HUES64 (cell line): ENCODE results near the gene CENPO.
A peak's percentile ranks its signal among the peaks of the same experiment; 100 is the strongest.

Source experiments
- H3K27ac ChIP-seq: 2 replicates; pipeline ENCODE4 v1.7.0; 2013; ENCODE audit warnings: low read depth, low read length, inconsistent platforms
- H3K27me3 ChIP-seq: 2 replicates; pipeline ENCODE4 v1.6.1; 2013; ENCODE audit warnings: mild to moderate bottlenecking, low read length; ENCODE audit not compliant: insufficient read depth
- H3K36me3 ChIP-seq: 2 replicates; pipeline ENCODE4 v1.6.1; 2013; ENCODE audit warnings: mild to moderate bottlenecking, low read length; ENCODE audit not compliant: insufficient read depth
- H3K4me1 ChIP-seq: 2 replicates; pipeline ENCODE4 v1.6.1; 2013; ENCODE audit warnings: mild to moderate bottlenecking, low read length, moderate library complexity; ENCODE audit not compliant: insufficient read depth
- H3K4me3 ChIP-seq: 2 replicates; pipeline ENCODE4 v1.5.1; 2013; ENCODE audit warnings: mild to moderate bottlenecking, low read length, moderate library complexity
- H3K9ac ChIP-seq: 2 replicates; pipeline ENCODE4 v1.6.1; 2013; ENCODE audit warnings: mild to moderate bottlenecking, low read depth, low read length
- H3K9me3 ChIP-seq: 2 replicates; pipeline ENCODE4 v1.6.1; 2013; ENCODE audit warnings: low read depth, low read length; ENCODE audit not compliant: insufficient read depth
- WGBS: fragments of 150-250, 120-280 bp; methylation state at CpG from one replicate; pipeline ENCODE4 v1.1.7; 2013; ENCODE audit warnings: missing lambda C conversion rate; 5-methylcytosine and 5-hydroxymethylcytosine counted together

Gene CENPO

GRCh38 chr2:24815171-24815570 lies 21.9 kb downstream of the CENPO start:
- H3K9me3 ChIP-seq, result no peaks in the 10 kb centered on the region
- H3K27ac ChIP-seq, result no peak overlapping the region
- no peaks in the 10 kb centered on the region for H3K4me1 ChIP-seq
- no peak overlapping the region for H3K9ac ChIP-seq
- H3K4me3 ChIP-seq, result no peak overlapping the region
- no peaks in the 10 kb centered on the region for H3K27me3 ChIP-seq
- peaks cover 76% of the 10 kb centered on the region for H3K36me3 ChIP-seq
- 99% methylated on average over 3 of the region's 4 CpGs for WGBS

DNA sequence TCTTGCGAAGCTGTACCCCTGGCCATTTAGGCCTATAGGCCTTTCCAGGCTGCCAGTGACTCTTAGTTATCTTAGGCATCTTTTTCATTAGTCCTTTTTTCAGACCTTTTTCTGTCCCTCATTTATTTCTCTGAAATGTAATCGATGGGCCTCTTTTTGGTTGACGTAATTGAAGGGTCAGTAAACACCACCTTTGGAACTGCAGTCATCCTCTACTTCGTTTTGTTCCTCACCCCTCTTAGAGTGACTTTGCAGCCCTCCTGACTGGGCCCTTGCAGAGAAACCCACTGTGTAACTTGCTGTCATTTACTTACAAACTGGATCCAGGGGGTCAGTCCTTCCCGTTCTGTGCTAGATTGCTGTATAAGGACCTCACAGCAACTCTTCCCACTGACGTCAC lies 23.2 kb downstream of the CENPO start:
- no peak overlapping the region for H3K4me3 ChIP-seq
- 98% methylated on average over 6 of the region's 6 CpGs for WGBS
- peaks cover 87% of the 10 kb centered on the region for H3K36me3 ChIP-seq
- H3K9me3 ChIP-seq, result no peaks in the 10 kb centered on the region
- peaks cover 8% of the 10 kb centered on the region for H3K4me1 ChIP-seq
- H3K27ac ChIP-seq, result no peak overlapping the region
- no peak overlapping the region for H3K9ac ChIP-seq
- H3K27me3 ChIP-seq, result no peaks in the 10 kb centered on the region

GRCh38 chr2:24816884-24817283 lies 23.7 kb downstream of the CENPO start:
- WGBS, result 95% methylated on average over 4 of the region's 4 CpGs
- H3K9me3 ChIP-seq, result no peaks in the 10 kb centered on the region
- H3K4me1 ChIP-seq, result peaks cover 12% of the 10 kb centered on the region
- no peak overlapping the region for H3K9ac ChIP-seq
- no peak overlapping the region for H3K27ac ChIP-seq
- H3K4me3 ChIP-seq, result no peak overlapping the region
- H3K27me3 ChIP-seq, result no peaks in the 10 kb centered on the region
- peaks cover 85% of the 10 kb centered on the region for H3K36me3 ChIP-seq

DNA sequence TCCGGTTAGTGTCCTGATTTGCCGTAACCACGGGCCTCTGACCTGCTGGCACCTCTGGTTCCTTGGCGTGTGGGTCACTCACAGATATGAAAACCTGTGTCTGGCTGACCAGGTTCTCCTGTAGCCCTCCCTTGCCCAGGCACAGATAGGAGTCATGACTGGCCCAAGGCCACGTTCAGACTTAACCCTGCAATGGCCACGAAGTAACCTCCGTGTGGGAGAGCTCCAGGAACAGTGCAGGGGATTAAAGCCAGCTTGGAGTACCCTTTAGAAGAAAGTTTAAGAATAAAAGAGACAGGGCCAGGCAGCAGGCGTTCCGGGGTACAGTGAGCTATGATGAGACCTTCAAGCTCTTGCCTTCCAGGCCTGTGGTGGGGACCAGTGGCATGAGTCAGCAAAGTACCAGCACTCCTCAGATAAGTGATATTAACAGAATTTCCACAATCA lies 25.5 kb downstream of the CENPO start:
- Histone ChIP-seq H3K4me3 (no peak overlapping the region), H3K9me3 (no peaks in the 10 kb centered on the region), H3K27me3 (no peaks in the 10 kb centered on the region), H3K27ac (no peak overlapping the region), H3K36me3 (peaks cover 90% of the 10 kb centered on the region), H3K4me1 (peaks cover 18% of the 10 kb centered on the region), H3K9ac (no peak overlapping the region)
- WGBS, result 82% methylated on average over 9 of the region's 9 CpGs

DNA sequence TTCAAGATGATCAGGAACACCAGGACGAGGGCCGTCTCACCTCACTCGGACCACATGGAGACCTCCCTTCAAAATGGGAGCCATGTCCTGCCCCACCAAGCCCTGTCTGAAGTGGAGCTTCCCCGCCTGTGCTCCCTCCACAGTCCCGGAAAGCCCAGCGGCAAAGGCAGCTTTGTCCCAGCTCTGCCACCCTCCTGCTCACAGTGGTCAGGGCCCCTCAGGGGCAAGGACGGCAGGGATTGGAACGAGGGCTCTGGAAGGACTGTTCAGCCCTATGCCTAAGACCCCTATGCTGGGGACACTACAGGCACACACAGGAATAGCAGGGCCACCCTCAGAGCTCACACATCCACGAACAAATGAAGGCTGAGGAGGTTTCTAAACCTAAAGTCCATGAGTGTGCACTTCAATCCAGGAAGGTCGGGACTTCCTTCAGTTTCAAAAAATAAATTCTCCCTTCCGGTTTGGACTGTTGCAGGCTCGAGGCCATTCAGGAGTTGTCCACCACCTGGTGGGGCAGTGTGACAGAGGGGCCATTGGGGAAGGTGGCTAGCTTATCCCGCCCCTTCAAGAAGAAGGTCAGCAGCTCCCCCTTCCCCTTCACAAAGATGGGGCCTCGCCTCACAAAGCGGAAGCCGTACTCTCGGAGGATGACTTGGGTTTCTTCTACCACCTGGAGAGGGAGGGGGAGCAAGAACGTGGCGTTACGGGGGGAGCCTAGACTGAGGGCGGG lies 26.4 kb downstream of the CENPO start:
- Histone ChIP-seq H3K9ac (no peak overlapping the region), H3K4me3 (no peak overlapping the region), H3K27me3 (no peaks in the 10 kb centered on the region), H3K36me3 (peaks cover 88% of the 10 kb centered on the region), H3K4me1 (peaks cover 18% of the 10 kb centered on the region), H3K9me3 (no peaks in the 10 kb centered on the region), H3K27ac (no peak overlapping the region)
- WGBS, result 91% methylated on average over 21 of the region's 21 CpGs

GRCh38 chr2:24820175-24820513 lies 26.9 kb downstream of the CENPO start:
- WGBS, result 95% methylated on average over 7 of the region's 7 CpGs
- Histone ChIP-seq H3K27ac (no peak overlapping the region), H3K9ac (no peak overlapping the region), H3K27me3 (no peaks in the 10 kb centered on the region), H3K4me3 (no peak overlapping the region), H3K36me3 (peaks cover 86% of the 10 kb centered on the region), H3K9me3 (no peaks in the 10 kb centered on the region), H3K4me1 (peaks cover 18% of the 10 kb centered on the region)

DNA sequence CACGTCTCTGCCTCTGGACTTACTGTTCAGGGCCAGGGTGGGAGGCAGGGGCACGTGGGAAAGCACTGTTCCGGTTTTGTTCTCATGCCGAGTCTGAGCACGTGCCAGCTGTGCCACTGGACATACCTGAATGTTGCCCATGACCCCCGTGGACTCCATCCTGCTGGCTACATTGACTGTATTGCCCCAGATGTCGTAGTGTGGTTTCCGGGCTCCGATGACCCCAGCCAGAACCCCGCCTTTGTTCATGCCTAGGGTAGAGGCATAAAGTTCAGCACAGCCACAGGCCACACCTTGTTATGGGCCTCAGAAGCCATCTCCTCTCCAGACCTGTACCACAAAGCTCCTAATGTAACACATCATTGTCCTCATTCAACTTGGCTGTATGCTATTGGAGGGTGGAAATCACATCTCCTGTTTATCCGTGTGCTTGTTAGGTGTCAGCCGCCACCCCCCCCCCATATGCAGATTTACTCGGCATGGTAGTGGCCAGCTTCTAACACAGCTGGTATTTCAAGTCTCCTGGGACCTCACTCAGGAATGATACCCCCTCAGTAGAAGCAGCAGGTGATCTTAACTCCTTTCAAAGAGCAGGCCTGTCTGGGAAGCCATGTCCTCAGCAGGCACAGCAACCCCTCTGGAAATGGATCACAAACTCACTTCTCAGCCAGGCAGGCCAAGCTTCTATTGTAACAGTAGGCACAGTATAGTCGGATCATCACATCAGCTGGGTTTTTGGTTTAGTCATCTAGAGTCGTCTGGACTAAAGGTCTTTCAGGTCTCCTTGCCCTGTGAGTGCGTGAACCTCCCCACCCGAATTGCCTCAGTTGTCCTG lies 27.6 kb downstream of the CENPO start:
- Histone ChIP-seq H3K4me3 (no peak overlapping the region), H3K9ac (no peak overlapping the region), H3K36me3 (peaks cover 79% of the 10 kb centered on the region), H3K4me1 (peaks cover 18% of the 10 kb centered on the region), H3K27ac (peak overlapping the region; percentile 80), H3K27me3 (no peaks in the 10 kb centered on the region), H3K9me3 (no peaks in the 10 kb centered on the region)
- whole genome bisulfite sequencing, result 81% methylated on average over 17 of the region's 17 CpGs

GRCh38 chr2:24821433-24821891 lies 28.2 kb downstream of the CENPO start:
- H3K9ac ChIP-seq, result no peak overlapping the region
- peaks cover 18% of the 10 kb centered on the region for H3K4me1 ChIP-seq
- peak overlapping the region; percentile 5; the same call in 1 of the 2 replicates for H3K4me3 ChIP-seq
- H3K9me3 ChIP-seq, result no peaks in the 10 kb centered on the region
- H3K27ac ChIP-seq, result peak overlapping the region; percentile 80
- peaks cover 75% of the 10 kb centered on the region for H3K36me3 ChIP-seq
- H3K27me3 ChIP-seq, result no peaks in the 10 kb centered on the region
- 76% methylated on average over 15 of the region's 15 CpGs for WGBS

- no peaks in the 10 kb centered on the region for H3K27me3 ChIP-seq
- peak overlapping the region; percentile 5; the same call in 1 of the 2 replicates for H3K4me3 ChIP-seq
- peak overlapping the region; percentile 80 for H3K27ac ChIP-seq
- peaks cover 18% of the 10 kb centered on the region for H3K4me1 ChIP-seq
- H3K36me3 ChIP-seq, result peaks cover 72% of the 10 kb centered on the region
- H3K9ac ChIP-seq, result no peak overlapping the region
- WGBS, result 47% methylated on average over 5 of the region's 7 CpGs
- no peaks in the 10 kb centered on the region for H3K9me3 ChIP-seq
Measured at GRCh38 chr2:24822049-24822706, 29.0 kb downstream of the CENPO start.

DNA sequence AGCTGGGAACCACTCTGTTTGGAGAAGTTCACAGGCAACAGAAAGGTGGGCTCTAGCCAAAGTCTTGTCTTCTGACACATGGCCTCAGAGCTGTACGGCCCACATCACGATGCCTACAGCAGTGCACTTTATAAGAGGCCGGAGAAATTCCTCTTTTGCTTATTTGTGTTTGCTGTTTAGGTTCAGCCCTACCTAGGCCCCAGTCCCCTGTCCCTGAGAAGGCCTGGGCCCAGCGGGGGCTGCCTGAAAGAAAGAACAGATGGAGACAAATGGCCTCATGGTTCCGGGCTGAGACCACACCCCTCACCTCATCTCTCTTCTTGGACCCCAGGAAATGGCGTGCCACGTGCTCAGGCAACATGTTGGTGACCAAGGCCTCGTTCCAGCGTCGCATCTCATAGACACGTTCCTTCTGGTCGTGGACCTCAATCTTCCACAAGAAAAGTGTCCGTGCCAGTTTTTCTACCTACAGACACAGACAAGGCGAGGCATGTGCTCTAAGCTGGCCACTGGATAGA lies 30.9 kb downstream of the CENPO start:
- H3K36me3 ChIP-seq, result peaks cover 52% of the 10 kb centered on the region
- H3K27ac ChIP-seq, result no peak overlapping the region
- H3K4me3 ChIP-seq, result no peak overlapping the region
- no peaks in the 10 kb centered on the region for H3K27me3 ChIP-seq
- H3K9me3 ChIP-seq, result no peaks in the 10 kb centered on the region
- WGBS, result 97% methylated on average over 14 of the region's 14 CpGs
- no peak overlapping the region for H3K9ac ChIP-seq
- peaks cover 18% of the 10 kb centered on the region for H3K4me1 ChIP-seq
